ENCODE measurements around the gene TNNT2. TPM values are rescaled to one million over a fixed set of nuclear protein-coding genes. Genes with fewer than 3 reads are reported as not detected.

Gene TNNT2
- total RNA-seq, 1 donor from 2014 or later: 6.1 TPM

DNA sequence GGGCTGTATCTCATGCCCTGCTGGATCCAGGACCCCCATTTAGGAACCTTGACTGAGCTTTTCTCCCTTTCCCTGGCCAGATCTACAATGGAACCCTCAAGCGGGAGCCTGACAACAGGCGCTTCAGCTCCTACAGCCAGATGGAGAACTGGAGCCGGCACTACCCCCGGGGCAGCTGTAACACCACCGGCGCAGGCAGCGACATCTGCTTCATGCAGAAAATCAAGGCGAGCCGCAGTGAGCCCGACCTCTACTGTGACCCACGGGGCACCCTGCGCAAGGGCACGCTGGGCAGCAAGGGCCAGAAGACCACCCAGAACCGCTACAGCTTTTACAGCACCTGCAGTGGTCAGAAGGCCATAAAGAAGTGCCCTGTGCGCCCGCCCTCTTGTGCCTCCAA is 64.4 kb downstream of the TNNT2 start:
- FAIRE-seq: no peak

DNA sequence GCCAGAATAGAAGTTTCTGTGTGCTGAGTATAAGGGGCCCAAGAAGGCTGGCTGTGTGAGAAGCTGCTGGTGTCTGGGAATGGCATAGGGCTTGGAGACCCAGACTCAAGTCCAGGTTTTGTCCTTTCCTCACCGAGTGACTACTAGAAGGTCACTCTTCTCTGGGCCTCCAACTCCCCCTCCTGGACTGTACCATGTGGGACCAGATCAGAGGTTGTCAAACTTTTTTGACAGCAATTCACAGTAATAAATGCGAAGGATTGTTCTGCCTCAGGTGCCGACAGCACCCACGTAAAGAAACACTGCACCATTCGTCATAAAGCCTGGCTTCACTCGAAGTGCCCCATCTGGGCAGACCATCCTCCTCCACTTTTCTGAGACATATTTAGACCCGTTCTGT is 65.2 kb downstream of the TNNT2 start:
- H3K4me1 Mint-ChIP-seq (ENCODE audit: low read depth, unreplicated experiment): peaks cover 28% of the 10 kb centered on the region
- peaks cover 33% of the 10 kb centered on the region for H3K27me3 Mint-ChIP-seq (ENCODE audit: low read depth, unreplicated experiment)
- no peak overlapping the region for H3K4me2 ChIP-seq (ENCODE audit: low read length)
- peaks cover 5% of the 10 kb centered on the region for H3K9me3 Mint-ChIP-seq (ENCODE audit: unreplicated experiment)
- peaks cover 15% of the 10 kb centered on the region for H3K27me3 ChIP-seq (ENCODE audit: insufficient read depth, low read length)
- H4K20me1 ChIP-seq (ENCODE audit: insufficient read depth, low read length): no peaks in the 10 kb centered on the region
- H3K9me3 ChIP-seq (ENCODE audit: insufficient read depth, low read depth, low read length): no peaks in the 10 kb centered on the region
- no peak for DNase-seq (ENCODE audit: low read depth)
- H2AFZ ChIP-seq (ENCODE audit: low read depth, low read length): no peak overlapping the region
- H3K27ac Mint-ChIP-seq (ENCODE audit: unreplicated experiment): no peak overlapping the region
- FAIRE-seq: no peak
- TF ChIP-seq, protein P1, sequence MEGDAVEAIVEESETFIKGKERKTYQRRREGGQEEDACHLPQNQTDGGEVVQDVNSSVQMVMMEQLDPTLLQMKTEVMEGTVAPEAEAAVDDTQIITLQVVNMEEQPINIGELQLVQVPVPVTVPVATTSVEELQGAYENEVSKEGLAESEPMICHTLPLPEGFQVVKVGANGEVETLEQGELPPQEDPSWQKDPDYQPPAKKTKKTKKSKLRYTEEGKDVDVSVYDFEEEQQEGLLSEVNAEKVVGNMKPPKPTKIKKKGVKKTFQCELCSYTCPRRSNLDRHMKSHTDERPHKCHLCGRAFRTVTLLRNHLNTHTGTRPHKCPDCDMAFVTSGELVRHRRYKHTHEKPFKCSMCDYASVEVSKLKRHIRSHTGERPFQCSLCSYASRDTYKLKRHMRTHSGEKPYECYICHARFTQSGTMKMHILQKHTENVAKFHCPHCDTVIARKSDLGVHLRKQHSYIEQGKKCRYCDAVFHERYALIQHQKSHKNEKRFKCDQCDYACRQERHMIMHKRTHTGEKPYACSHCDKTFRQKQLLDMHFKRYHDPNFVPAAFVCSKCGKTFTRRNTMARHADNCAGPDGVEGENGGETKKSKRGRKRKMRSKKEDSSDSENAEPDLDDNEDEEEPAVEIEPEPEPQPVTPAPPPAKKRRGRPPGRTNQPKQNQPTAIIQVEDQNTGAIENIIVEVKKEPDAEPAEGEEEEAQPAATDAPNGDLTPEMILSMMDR (IDR thresholded peaks at IDR 0.05; ENCODE audit: insufficient read depth, low read depth, low read length): no peak
- TF ChIP-seq EZH2 (IDR thresholded peaks at IDR 0.05; ENCODE audit: insufficient read depth, low read length): no peak
- no peaks in the 10 kb centered on the region for H3K79me2 ChIP-seq (ENCODE audit: insufficient read depth, low read length)
- no peak overlapping the region for H3K4me3 ChIP-seq (ENCODE audit: insufficient read depth, low read depth, low read length)
- H3K36me3 Mint-ChIP-seq (ENCODE audit: low read depth, unreplicated experiment): no peaks in the 10 kb centered on the region
- no peak overlapping the region for H3K27ac ChIP-seq (ENCODE audit: low read depth, low read length)
- H3K9ac ChIP-seq (ENCODE audit: low read length): no peak overlapping the region
- H3K36me3 ChIP-seq (ENCODE audit: insufficient read depth, low read length): no peaks in the 10 kb centered on the region
- peaks cover 9% of the 10 kb centered on the region for H3K4me1 ChIP-seq (ENCODE audit: insufficient read depth, low read length)
- H3K4me3 Mint-ChIP-seq (ENCODE audit: unreplicated experiment): no peak overlapping the region

More for the DNA sequence above, 64.4 kb downstream of the TNNT2 start:
- no peak overlapping the region for H3K27ac Mint-ChIP-seq (ENCODE audit: unreplicated experiment)
- Histone ChIP-seq H2AFZ (ENCODE audit: low read depth, low read length) (no peak overlapping the region), H3K36me3 (ENCODE audit: insufficient read depth, low read length) (no peaks in the 10 kb centered on the region), H3K9ac (ENCODE audit: low read length) (no peak overlapping the region), H3K4me3 (ENCODE audit: insufficient read depth, low read depth, low read length) (no peak overlapping the region), H3K4me1 (ENCODE audit: insufficient read depth, low read length) (peaks cover 9% of the 10 kb centered on the region), H3K9me3 (ENCODE audit: insufficient read depth, low read depth, low read length) (no peaks in the 10 kb centered on the region), H3K79me2 (ENCODE audit: insufficient read depth, low read length) (no peaks in the 10 kb centered on the region), H3K27me3 (ENCODE audit: insufficient read depth, low read length) (peaks cover 14% of the 10 kb centered on the region), H4K20me1 (ENCODE audit: insufficient read depth, low read length) (no peaks in the 10 kb centered on the region), H3K4me2 (ENCODE audit: low read length) (no peak overlapping the region), H3K27ac (ENCODE audit: low read depth, low read length) (no peak overlapping the region)
- H3K4me1 Mint-ChIP-seq (ENCODE audit: low read depth, unreplicated experiment): peaks cover 28% of the 10 kb centered on the region
- H3K36me3 Mint-ChIP-seq (ENCODE audit: low read depth, unreplicated experiment): no peaks in the 10 kb centered on the region
- TF ChIP-seq EZH2 (IDR thresholded peaks at IDR 0.05; ENCODE audit: insufficient read depth, low read length): no peak
- TF ChIP-seq, protein P1 (IDR thresholded peaks at IDR 0.05; ENCODE audit: insufficient read depth, low read depth, low read length): no peak
- H3K9me3 Mint-ChIP-seq (ENCODE audit: unreplicated experiment): peaks cover 5% of the 10 kb centered on the region
- DNase-seq (ENCODE audit: low read depth): no peak
- H3K27me3 Mint-ChIP-seq (ENCODE audit: low read depth, unreplicated experiment): peaks cover 37% of the 10 kb centered on the region
- no peak overlapping the region for H3K4me3 Mint-ChIP-seq (ENCODE audit: unreplicated experiment)

DNA sequence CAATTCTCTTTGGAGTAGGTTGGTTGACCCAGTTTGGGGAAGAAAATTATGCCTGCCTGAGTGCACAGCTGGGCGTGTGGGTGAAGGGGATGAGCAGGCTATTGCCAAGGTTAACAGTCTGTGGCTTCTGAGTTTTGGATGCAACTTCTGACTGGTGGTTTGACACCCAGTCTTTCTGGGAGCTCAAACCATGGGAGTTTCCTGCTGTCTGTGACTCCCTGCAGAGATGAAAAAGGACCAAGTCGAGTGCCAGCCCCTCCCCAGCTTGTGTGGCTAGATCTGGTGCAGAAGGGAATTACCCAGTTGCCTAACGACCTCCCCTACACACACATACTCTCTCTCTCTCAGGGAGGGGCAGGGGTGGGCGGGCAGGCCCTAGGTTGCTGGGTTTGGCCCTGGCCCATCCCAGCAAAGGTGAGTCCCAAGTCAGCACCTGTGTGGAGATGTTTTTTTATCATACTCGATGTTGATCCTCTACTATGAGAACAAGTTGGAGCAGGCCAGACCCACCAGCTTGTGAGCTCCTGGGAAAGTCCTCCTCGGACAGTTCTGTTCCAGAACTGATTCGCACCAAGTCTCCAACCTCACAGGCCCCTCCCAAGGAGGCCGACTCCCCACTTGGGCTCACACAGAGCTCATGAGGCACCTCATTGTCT is 66.0 kb downstream of the TNNT2 start:
- no peaks in the 10 kb centered on the region for H3K79me2 ChIP-seq (ENCODE audit: insufficient read depth, low read length)
- no peaks in the 10 kb centered on the region for H3K36me3 Mint-ChIP-seq (ENCODE audit: low read depth, unreplicated experiment)
- H3K4me3 ChIP-seq (ENCODE audit: insufficient read depth, low read depth, low read length): no peak overlapping the region
- peaks cover 27% of the 10 kb centered on the region for H3K27me3 Mint-ChIP-seq (ENCODE audit: low read depth, unreplicated experiment)
- H3K9me3 Mint-ChIP-seq (ENCODE audit: unreplicated experiment): peaks cover 3% of the 10 kb centered on the region
- DNase-seq (ENCODE audit: low read depth): no peak
- no peaks in the 10 kb centered on the region for H4K20me1 ChIP-seq (ENCODE audit: insufficient read depth, low read length)
- no peak for TF ChIP-seq EZH2 (IDR thresholded peaks at IDR 0.05; ENCODE audit: insufficient read depth, low read length)
- TF ChIP-seq, protein P1 (IDR thresholded peaks at IDR 0.05; ENCODE audit: insufficient read depth, low read depth, low read length): no peak
- peak overlapping the region; percentile 26 for H3K27ac Mint-ChIP-seq (ENCODE audit: unreplicated experiment)
- peaks cover 28% of the 10 kb centered on the region for H3K4me1 Mint-ChIP-seq (ENCODE audit: low read depth, unreplicated experiment)
- no peak overlapping the region for H3K27ac ChIP-seq (ENCODE audit: low read depth, low read length)
- H3K27me3 ChIP-seq (ENCODE audit: insufficient read depth, low read length): peaks cover 15% of the 10 kb centered on the region
- no peak overlapping the region for H3K4me2 ChIP-seq (ENCODE audit: low read length)
- FAIRE-seq: no peak
- H3K36me3 ChIP-seq (ENCODE audit: insufficient read depth, low read length): no peaks in the 10 kb centered on the region
- H2AFZ ChIP-seq (ENCODE audit: low read depth, low read length): no peak overlapping the region
- H3K9ac ChIP-seq (ENCODE audit: low read length): no peak overlapping the region
- no peak overlapping the region for H3K4me3 Mint-ChIP-seq (ENCODE audit: unreplicated experiment)
- H3K4me1 ChIP-seq (ENCODE audit: insufficient read depth, low read length): peaks cover 9% of the 10 kb centered on the region
- no peaks in the 10 kb centered on the region for H3K9me3 ChIP-seq (ENCODE audit: insufficient read depth, low read depth, low read length)
